GM12892 (cell line): ENCODE data around the gene FREM1.

Source experiments
- POLR2A ChIP-seq: IDR thresholded peaks from 2 replicates; pipeline ENCODE4 v1.6.1; 2011; ENCODE audit warnings: low read depth, low read length, control low read depth
- POLR2AphosphoS5 ChIP-seq: IDR thresholded peaks from 2 replicates; pipeline ENCODE4 v1.6.1; 2011; ENCODE audit warnings: low read depth, low read length, control low read depth

GRCh38 chr9:14752871-14753270 is 157.4 kb downstream of the FREM1 start:
- TF ChIP-seq POLR2A (no peak), POLR2AphosphoS5 (no peak)
